ENCODE data around the gene COA1.
A peak's percentile ranks its signal among the peaks of the same experiment; 100 is the strongest.

COA1 gene

DNA sequence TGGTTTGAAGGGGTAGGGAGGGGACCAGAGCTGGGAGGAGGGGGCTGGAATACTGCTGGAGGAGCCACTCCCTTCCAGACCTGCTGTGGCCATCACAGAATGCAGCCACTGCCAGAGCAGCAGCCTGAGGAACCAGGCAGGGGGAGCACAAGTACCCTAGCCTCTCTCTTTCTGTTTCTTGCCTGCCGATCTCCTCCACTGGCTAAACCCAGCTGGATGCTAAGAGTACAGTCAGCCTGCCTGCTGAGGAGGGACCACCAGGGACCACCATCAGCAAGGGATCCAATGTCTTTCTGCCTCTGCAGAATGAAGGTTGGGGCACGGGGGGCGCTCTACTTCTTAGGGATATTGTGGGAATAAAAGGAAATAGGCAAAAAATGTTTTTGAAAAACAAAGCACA lies 33.9 kb upstream of the COA1 start:
- TF ChIP-seq, protein P1, sequence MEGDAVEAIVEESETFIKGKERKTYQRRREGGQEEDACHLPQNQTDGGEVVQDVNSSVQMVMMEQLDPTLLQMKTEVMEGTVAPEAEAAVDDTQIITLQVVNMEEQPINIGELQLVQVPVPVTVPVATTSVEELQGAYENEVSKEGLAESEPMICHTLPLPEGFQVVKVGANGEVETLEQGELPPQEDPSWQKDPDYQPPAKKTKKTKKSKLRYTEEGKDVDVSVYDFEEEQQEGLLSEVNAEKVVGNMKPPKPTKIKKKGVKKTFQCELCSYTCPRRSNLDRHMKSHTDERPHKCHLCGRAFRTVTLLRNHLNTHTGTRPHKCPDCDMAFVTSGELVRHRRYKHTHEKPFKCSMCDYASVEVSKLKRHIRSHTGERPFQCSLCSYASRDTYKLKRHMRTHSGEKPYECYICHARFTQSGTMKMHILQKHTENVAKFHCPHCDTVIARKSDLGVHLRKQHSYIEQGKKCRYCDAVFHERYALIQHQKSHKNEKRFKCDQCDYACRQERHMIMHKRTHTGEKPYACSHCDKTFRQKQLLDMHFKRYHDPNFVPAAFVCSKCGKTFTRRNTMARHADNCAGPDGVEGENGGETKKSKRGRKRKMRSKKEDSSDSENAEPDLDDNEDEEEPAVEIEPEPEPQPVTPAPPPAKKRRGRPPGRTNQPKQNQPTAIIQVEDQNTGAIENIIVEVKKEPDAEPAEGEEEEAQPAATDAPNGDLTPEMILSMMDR (conservative IDR thresholded peaks at IDR 0.05; ENCODE audit: control insufficient read depth, insufficient read depth, low read depth, low read length), result no peak
- no peak overlapping the region for H3K4me3 ChIP-seq (ENCODE audit: control insufficient read depth, low read depth, low read length)
- no peak for DNase-seq (ENCODE audit: low read depth)

DNA sequence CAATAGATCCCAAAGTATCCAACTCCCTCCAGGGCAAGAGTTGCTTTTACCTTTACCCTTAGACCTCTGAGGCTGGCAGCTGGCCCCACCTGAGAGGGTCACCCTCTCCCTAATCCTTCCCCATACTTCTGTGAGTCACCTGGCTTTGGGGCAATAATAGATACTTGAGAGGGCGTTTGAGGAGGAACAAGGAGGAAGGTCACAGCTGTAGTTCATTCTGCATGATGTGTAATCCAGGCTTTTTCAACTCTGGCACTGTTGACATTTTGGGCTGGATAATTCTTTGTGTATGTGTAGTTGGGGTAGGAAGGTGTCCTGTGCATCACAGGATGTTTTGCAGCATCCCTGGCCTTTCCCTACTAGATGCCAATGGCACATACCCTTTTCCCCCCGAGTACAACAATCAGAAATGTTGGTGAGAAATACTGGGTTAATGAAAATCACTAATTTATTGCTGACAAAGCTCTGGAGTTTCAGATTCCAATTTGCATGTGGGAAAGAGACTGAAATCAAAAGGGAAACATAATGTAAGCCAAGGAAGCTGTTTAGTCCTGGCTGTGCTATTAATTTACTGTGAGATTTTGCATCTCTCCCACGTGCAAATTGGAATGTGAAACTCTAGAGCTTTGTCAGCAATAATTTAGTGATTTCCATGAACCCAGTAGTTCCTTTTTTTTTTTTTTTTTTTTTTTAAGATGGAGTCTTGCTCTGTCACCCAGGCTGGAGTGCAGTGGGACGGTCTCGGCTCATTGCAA lies 32.8 kb upstream of the COA1 start:
- DNase-seq (ENCODE audit: low read depth), result peak; percentile 74
- TF ChIP-seq, protein P1 (conservative IDR thresholded peaks at IDR 0.05; ENCODE audit: control insufficient read depth, insufficient read depth, low read depth, low read length), result no peak
- no peak overlapping the region for H3K4me3 ChIP-seq (ENCODE audit: control insufficient read depth, low read depth, low read length)

DNA sequence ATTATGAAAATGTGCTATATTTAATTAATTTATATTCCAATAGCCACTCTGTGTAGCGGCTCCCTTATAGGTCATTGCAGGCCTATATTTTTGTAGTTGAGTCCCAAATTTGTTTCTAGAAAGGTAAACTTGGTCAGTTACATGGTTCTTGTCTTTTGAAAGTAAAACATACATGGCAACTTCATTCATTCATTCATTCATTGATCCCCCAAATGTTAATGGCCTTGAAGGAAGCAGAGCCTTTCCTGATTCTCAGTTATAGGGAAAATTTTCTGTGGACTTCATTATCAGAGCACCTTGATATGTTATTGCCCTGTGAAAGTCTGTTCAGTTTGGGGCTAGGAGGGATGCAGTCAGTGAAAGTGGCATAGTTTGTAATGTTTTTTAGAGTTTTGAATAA lies 32.1 kb upstream of the COA1 start:
- no peak for DNase-seq (ENCODE audit: low read depth)
- TF ChIP-seq, protein P1 (conservative IDR thresholded peaks at IDR 0.05; ENCODE audit: control insufficient read depth, insufficient read depth, low read depth, low read length), result no peak
- no peak overlapping the region for H3K4me3 ChIP-seq (ENCODE audit: control insufficient read depth, low read depth, low read length)

DNA sequence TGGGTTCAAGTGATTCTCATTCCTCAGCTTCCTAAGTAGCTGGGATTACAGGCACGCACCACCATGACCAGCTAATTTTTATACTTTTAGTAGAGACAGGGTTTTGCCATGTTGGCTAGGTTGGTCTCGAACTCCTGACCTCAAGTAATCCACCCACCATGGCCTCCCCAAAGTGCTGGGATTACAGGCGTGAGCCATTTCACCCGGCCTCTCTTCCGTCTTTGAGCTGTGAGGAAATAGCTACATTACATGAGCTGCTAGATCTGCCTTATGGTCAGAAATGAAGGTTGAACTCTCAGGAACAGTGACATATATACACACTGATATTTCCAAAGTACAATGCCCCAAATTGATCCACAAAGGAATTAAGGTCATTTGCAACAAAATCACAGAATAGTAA lies 31.5 kb upstream of the COA1 start:
- TF ChIP-seq, protein P1 (conservative IDR thresholded peaks at IDR 0.05; ENCODE audit: control insufficient read depth, insufficient read depth, low read depth, low read length), result no peak
- H3K4me3 ChIP-seq (ENCODE audit: control insufficient read depth, low read depth, low read length), result no peak overlapping the region
- no peak for DNase-seq (ENCODE audit: low read depth)

DNA sequence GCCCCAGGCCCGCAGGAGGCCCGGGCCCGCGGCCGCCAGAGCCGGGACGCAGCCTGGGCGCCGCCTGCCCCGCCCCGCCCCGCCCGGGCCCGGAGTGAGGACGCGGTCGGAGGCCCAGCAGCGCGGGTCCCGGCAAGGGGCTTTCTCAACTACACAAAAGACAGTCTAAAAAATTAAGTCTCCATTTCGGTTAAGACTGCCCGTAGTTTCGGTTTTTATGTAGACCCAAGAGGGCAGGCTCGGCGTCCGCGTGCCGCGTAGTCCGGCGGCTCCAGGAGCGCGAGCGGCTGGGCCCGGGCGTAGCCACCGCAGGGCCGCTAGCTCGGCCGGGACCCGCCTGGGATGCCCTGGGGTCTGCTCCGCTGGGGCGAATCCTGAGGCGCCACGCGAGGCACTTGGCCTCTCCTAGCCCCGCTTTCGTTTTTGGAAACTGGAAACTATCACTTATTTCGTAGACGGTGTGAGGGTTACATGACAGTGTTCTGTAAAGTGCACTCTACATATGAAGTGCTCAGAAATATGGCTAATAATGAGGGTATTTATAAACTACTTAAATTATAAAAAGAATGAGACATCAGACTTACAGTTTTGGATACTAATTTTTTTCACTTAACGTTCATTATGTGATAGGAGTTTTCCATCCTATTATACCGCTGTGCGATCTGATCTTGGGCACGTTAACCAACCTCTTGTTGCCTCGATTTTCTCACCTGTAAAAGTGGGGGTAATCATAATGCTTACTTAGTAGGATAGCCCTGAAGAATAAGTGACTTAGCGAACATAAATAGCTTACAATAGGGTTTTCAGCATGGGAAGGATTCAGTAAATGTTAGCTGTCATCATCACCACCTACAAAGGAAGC lies 29.7 kb upstream of the COA1 start:
- TF ChIP-seq, protein P1 (conservative IDR thresholded peaks at IDR 0.05; ENCODE audit: control insufficient read depth, insufficient read depth, low read depth, low read length), result no peak
- H3K4me3 ChIP-seq (ENCODE audit: control insufficient read depth, low read depth, low read length), result peak overlapping the region; percentile 70
- no peak for DNase-seq (ENCODE audit: low read depth)

DNA sequence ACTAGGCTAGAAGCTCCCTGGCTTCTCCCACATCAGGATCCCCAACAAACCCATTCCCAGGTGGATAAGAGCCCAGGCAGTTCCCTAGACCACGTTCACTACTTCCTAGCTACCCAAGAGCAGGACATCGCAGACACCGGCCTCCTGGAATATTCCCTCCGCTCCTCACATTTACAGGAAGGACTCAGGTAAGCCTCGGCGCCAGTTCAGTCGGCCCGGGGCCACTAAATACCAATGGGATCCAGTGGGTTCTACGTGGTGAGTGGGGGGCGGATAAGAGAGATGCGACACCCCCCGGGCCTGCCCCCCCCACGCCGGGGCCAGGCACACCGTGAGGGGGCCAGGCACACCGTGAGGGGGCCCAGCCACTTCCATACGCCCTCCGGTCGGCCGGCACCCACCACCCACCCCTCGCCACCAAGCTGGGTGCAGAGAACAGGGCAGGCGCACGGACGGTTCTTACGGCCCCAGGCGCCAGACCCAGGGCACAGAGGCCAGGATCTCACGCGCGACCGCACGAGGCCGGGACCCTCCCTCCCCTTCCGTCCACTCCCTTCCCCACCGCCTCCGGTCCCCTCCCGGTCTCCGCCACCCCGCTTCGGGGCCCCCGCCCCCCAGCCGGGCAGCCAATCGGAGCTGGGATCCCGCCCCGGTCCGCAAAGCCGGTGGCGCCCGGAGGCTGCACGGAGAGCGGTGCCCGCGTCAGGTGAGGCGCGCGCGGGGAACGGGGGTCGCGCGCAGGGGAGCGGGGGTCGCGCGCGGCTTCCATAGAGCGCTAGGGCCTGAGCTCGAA lies 28.9 kb upstream of the COA1 start, which contains the start of gene BLVRA:
Gene BLVRA (plus strand): TSS at position 652 of the 793 bp plus-strand sequence. CDS start 12,479 bp downstream, outside the sequence.
- TF ChIP-seq, protein P1 (conservative IDR thresholded peaks at IDR 0.05; ENCODE audit: control insufficient read depth, insufficient read depth, low read depth, low read length), result no peak
- no peak for DNase-seq (ENCODE audit: low read depth)
- peak within 1 kb of the TSS; percentile 70 for H3K4me3 ChIP-seq (ENCODE audit: control insufficient read depth, low read depth, low read length)
